Thoracic aorta (tissue), 2 donors: ENCODE data around the gene ENTREP1. TPM values are rescaled to one million over a fixed set of nuclear protein-coding genes. Genes with fewer than 3 reads are reported as not detected.

Experiments used
- ATAC-seq: fragments of 150-250 bp; one replicate; pipeline ENCODE4 v1.8.0; 2017; ENCODE audit warnings: low read depth; ENCODE audit not compliant: insufficient number of reproducible peaks, low FRiP score
- DNase-seq: peaks from one replicate; pipeline ENCODE4 v3.0.0-alpha.2; 2020; ENCODE audit warnings: low spot score
- H3K27ac ChIP-seq, 2 donors: fragments of 200-600 bp; sonication (generic); 1 replicate in 1 of 2; 2 replicates in 1 of 2; pipeline ENCODE4 v1.5.1; 2016; ENCODE audit warnings: mild to moderate bottlenecking in 2 of 2, moderate library complexity in 2 of 2
- H3K27me3 ChIP-seq: fragments of 200-600 bp; sonication (generic); replicated peaks from 2 replicates; pipeline ENCODE4 v1.6.0; 2016; ENCODE audit warnings: mild to moderate bottlenecking; ENCODE audit not compliant: insufficient read depth
- H3K36me3 ChIP-seq: fragments of 200-600 bp; sonication (generic); one replicate; pipeline ENCODE4 v1.5.1; 2016
- H3K4me1 ChIP-seq, 2 donors: fragments of 200-600 bp; sonication (generic); 1 replicate in 1 of 2; 2 replicates in 1 of 2; pipeline versions ENCODE4 v1.5.1 to v1.6.0; 2016; ENCODE audit warnings: low read depth in 2 of 2, mild to moderate bottlenecking in 1 of 2; ENCODE audit not compliant: control insufficient read depth in 1 of 2
- H3K4me3 ChIP-seq: fragments of 200-600 bp; sonication (generic); 2 replicates; pipeline ENCODE4 v1.5.1; 2016; ENCODE audit warnings: mild to moderate bottlenecking
- H3K9me3 ChIP-seq: fragments of 200-600 bp; sonication (generic); 2 replicates; pipeline ENCODE4 v1.5.1; 2016
- CTCF ChIP-seq: fragments of 200-600 bp; sonication (generic); IDR thresholded peaks from one replicate; pipeline ENCODE4 v1.5.1; 2019; ENCODE audit warnings: antibody characterized with exemption
- total RNA-seq, 2 donors: library from RNA; depleted of rRNA; stranded (reverse); fragments of >200 nt; gene quantifications; one replicate each; pipeline versions ENCODE4 v1.1.0 to v1.2.3, GENCODE V29; 2016

The ENTREP1 gene
- total RNA-seq, 2 donors from 2014 or later: 0.81 to 2.1 TPM

- no peaks in the 10 kb centered on the region for H3K4me1 ChIP-seq
- no peaks in the 10 kb centered on the region for H3K27me3 ChIP-seq
- H3K4me3 ChIP-seq: no peak overlapping the region
- TF ChIP-seq CTCF: no peak
- DNase-seq (no peak), ATAC-seq (no peak)
- H3K36me3 ChIP-seq: no peaks in the 10 kb centered on the region
- H3K27ac ChIP-seq: no peak overlapping the region
- no peaks in the 10 kb centered on the region for H3K9me3 ChIP-seq
Measured at GRCh38 chr9:69364510-69365150, 39.6 kb downstream of the ENTREP1 start.

- ATAC-seq (no peak), DNase-seq (no peak)
- no peaks in the 10 kb centered on the region for H3K36me3 ChIP-seq
- H3K9me3 ChIP-seq: no peaks in the 10 kb centered on the region
- no peak overlapping the region for H3K4me3 ChIP-seq
- peaks cover 0 to 3% of the 10 kb centered on the region in 2 donors for H3K4me1 ChIP-seq
- TF ChIP-seq CTCF: no peak
- H3K27me3 ChIP-seq: no peaks in the 10 kb centered on the region
- no peak overlapping the region for H3K27ac ChIP-seq
Measured at GRCh38 chr9:69370430-69370829, 45.4 kb downstream of the ENTREP1 start.

GRCh38 chr9:69371001-69371400 lies 46.0 kb downstream of the ENTREP1 start:
- no peaks in the 10 kb centered on the region for H3K36me3 ChIP-seq
- no peak for TF ChIP-seq CTCF
- H3K27ac ChIP-seq: no peak overlapping the region
- DNase-seq (no peak), ATAC-seq (no peak)
- H3K4me3 ChIP-seq: no peak overlapping the region
- peaks cover 0 to 4% of the 10 kb centered on the region in 2 donors for H3K4me1 ChIP-seq
- H3K27me3 ChIP-seq: no peaks in the 10 kb centered on the region
- no peaks in the 10 kb centered on the region for H3K9me3 ChIP-seq

GRCh38 chr9:69376651-69377050 lies 51.6 kb downstream of the ENTREP1 start:
- ATAC-seq: peak; percentile 98

GRCh38 chr9:69377291-69377690 lies 52.3 kb downstream of the ENTREP1 start:
- ATAC-seq: no peak
- Histone ChIP-seq H3K4me3 (no peak overlapping the region), H3K27ac (no peak overlapping the region)

More at GRCh38 chr9:69376651-69377050, 51.6 kb downstream of the ENTREP1 start:
- Histone ChIP-seq H3K27ac (no peak overlapping the region), H3K36me3 (no peaks in the 10 kb centered on the region), H3K9me3 (no peaks in the 10 kb centered on the region), H3K4me1 (peaks cover 0 to 31% of the 10 kb centered on the region in 2 donors), H3K27me3 (no peaks in the 10 kb centered on the region), H3K4me3 (peak overlapping the region; percentile 15)
- no peak for TF ChIP-seq CTCF
- peak; percentile 43 for DNase-seq

More at GRCh38 chr9:69377291-69377690, 52.3 kb downstream of the ENTREP1 start:
- no peaks in the 10 kb centered on the region for H3K36me3 ChIP-seq
- H3K9me3 ChIP-seq: no peaks in the 10 kb centered on the region
- peaks cover 0 to 31% of the 10 kb centered on the region in 2 donors for H3K4me1 ChIP-seq
- no peak for TF ChIP-seq CTCF
- DNase-seq: no peak
- no peaks in the 10 kb centered on the region for H3K27me3 ChIP-seq
